GM23338 (cell line): ENCODE results near the gene TAF3. TPM values are rescaled to one million over a fixed set of nuclear protein-coding genes. Genes with fewer than 3 reads are reported as not detected.

Experiments
- ATAC-seq: fragments of 200-7000 bp; cut with Tn5 transposase; 3 replicates; pipeline ENCODE4 v1.9.1; 2020
- DNase-seq: peaks from one replicate; pipeline ENCODE4 v3.0.0-alpha.2; 2015; ENCODE audit warnings: low spot score
- H2AFZ ChIP-seq: fragments of 200-600 bp; sonication (generic); 2 replicates; pipeline ENCODE4 v1.8.0; 2016; ENCODE audit warnings: antibody characterized with exemption, mild to moderate bottlenecking, moderate library complexity
- H3F3A ChIP-seq: fragments of 200-600 bp; sonication (generic); replicated peaks from 2 replicates; pipeline ENCODE4 v1.8.0; 2017; ENCODE audit warnings: antibody characterized with exemption, mixed run types, low read depth
- H3K27ac ChIP-seq: fragments of 200-600 bp; sonication (generic); 2 replicates; pipeline ENCODE4 v1.6.1; 2016; ENCODE audit warnings: low read depth
- H3K27me3 ChIP-seq: fragments of 200-600 bp; sonication (generic); 2 replicates; pipeline ENCODE4 v1.8.0; 2016; ENCODE audit warnings: mild to moderate bottlenecking, mixed run types, moderate library complexity; ENCODE audit not compliant: insufficient read depth
- H3K36me3 ChIP-seq: fragments of 200-600 bp; sonication (generic); 2 replicates; pipeline ENCODE4 v1.8.0; 2016; ENCODE audit warnings: mild to moderate bottlenecking; ENCODE audit not compliant: insufficient read depth
- H3K4me1 ChIP-seq: fragments of 200-600 bp; sonication (generic); 2 replicates; pipeline ENCODE4 v1.8.0; 2016; ENCODE audit warnings: mild to moderate bottlenecking, moderate library complexity; ENCODE audit not compliant: insufficient read depth
- H3K4me2 ChIP-seq: fragments of 200-600 bp; sonication (generic); 2 replicates; pipeline ENCODE4 v1.7.1; 2017; ENCODE audit warnings: mixed run types
- H3K4me3 ChIP-seq: fragments of 200-600 bp; sonication (generic); 2 replicates; pipeline ENCODE4 v1.6.1; 2016; ENCODE audit warnings: mixed run types
- H3K79me2 ChIP-seq: fragments of 200-600 bp; sonication (generic); replicated peaks from 2 replicates; pipeline ENCODE4 v1.8.0; 2017; ENCODE audit warnings: mild to moderate bottlenecking; ENCODE audit not compliant: insufficient read depth
- H3K9me2 ChIP-seq: fragments of 200-600 bp; sonication (generic); 2 replicates; pipeline ENCODE4 v1.8.0; 2017; ENCODE audit not compliant: insufficient read depth
- H4K20me1 ChIP-seq: fragments of 200-600 bp; sonication (generic); replicated peaks from 2 replicates; pipeline ENCODE4 v1.8.0; 2017; ENCODE audit warnings: mild to moderate bottlenecking; ENCODE audit not compliant: insufficient read depth
- H3K27ac Mint-ChIP-seq: 2 replicates; pipeline ENCODE4 v1.8.0; 2020; ENCODE audit warnings: inconsistent platforms, mild to moderate bottlenecking, moderate library complexity, mixed read lengths
- H3K27me3 Mint-ChIP-seq: 3 replicates; pipeline ENCODE4 v1.8.0; 2022; ENCODE audit warnings: low read depth, mild to moderate bottlenecking, moderate library complexity, mixed read lengths, inconsistent platforms; ENCODE audit not compliant: insufficient read depth, poor library complexity
- H3K36me3 Mint-ChIP-seq: 3 replicates; pipeline ENCODE4 v1.8.0; 2021; ENCODE audit warnings: low read depth, mild to moderate bottlenecking, inconsistent platforms, moderate library complexity, mixed read lengths
- H3K4me1 Mint-ChIP-seq: 3 replicates; pipeline ENCODE4 v1.8.0; 2020; ENCODE audit warnings: mild to moderate bottlenecking, inconsistent platforms, mixed read lengths
- H3K4me3 Mint-ChIP-seq: 3 replicates; pipeline ENCODE4 v1.8.0; 2021; ENCODE audit warnings: moderate library complexity, mild to moderate bottlenecking, inconsistent platforms, mixed read lengths
- H3K9me3 Mint-ChIP-seq: 3 replicates; pipeline ENCODE4 v1.8.0; 2020; ENCODE audit warnings: moderate library complexity, mild to moderate bottlenecking, inconsistent platforms, mixed read lengths
- CREB1 ChIP-seq: fragments of 250-450 bp; sonication (Bioruptor Pico); IDR thresholded peaks from 2 replicates; pipeline ENCODE4 v1.5.0; 2020; ENCODE audit warnings: low read depth, mild to moderate bottlenecking, moderate library complexity
- EZH2 ChIP-seq: fragments of 200-600 bp; sonication (generic); IDR thresholded peaks from one replicate; pipeline ENCODE4 v1.8.0; 2017; ENCODE audit warnings: antibody characterized with exemption, mild to moderate bottlenecking, low read depth; ENCODE audit not compliant: unreplicated experiment
- EZH2phosphoT487 ChIP-seq: fragments of 200-600 bp; sonication (generic); IDR thresholded peaks from one replicate; pipeline ENCODE4 v1.8.1; 2018; ENCODE audit warnings: antibody characterized with exemption; ENCODE audit not compliant: unreplicated experiment
- JUNB ChIP-seq: IDR thresholded peaks from one replicate; pipeline ENCODE4 v1.6.1; 2016; ENCODE audit warnings: antibody characterized with exemption; ENCODE audit not compliant: unreplicated experiment
- NANOG ChIP-seq: IDR thresholded peaks from 2 replicates; pipeline ENCODE4 v1.6.1; 2016; ENCODE audit warnings: antibody characterized with exemption, borderline replicate concordance
- POLR2AphosphoS5 ChIP-seq: IDR thresholded peaks from 2 replicates; pipeline ENCODE4 v1.6.1; 2016; ENCODE audit warnings: antibody characterized with exemption, low read depth
- STAT1 ChIP-seq: IDR thresholded peaks from one replicate; pipeline ENCODE4 v1.6.1; 2016; ENCODE audit warnings: antibody characterized with exemption; ENCODE audit not compliant: unreplicated experiment
- ZNF114 ChIP-seq: fragments of 250-450 bp; sonication (Bioruptor Pico); IDR thresholded peaks from 2 replicates; pipeline ENCODE4 v1.5.0; 2020; ENCODE audit warnings: mild to moderate bottlenecking, moderate library complexity
- ZNF331 ChIP-seq: fragments of 250-450 bp; sonication (Bioruptor Pico); IDR thresholded peaks from 2 replicates; pipeline ENCODE4 v1.5.0; 2020; ENCODE audit warnings: low read depth, mild to moderate bottlenecking, moderate library complexity
- polyA plus RNA-seq: library from polyadenylated mRNA; unstranded; fragments of >200 nt; fragmentation: Nextera tagmentation; extraction: Ambion mirVana; gene quantifications from 2 replicates; pipeline ENCODE4 v1.2.1, GENCODE V29; 2016
- total RNA-seq: library from RNA; depleted of rRNA; stranded (reverse); fragments of >200 nt; shearing (Covaris generic); gene quantifications from 2 replicates; pipeline ENCODE4 v1.2.3, GENCODE V29; 2014
- TF ChIP-seq, protein P1 (sequence below), 2 experiments: fragments of 200-600 bp in 1 of 2; sonication (generic) in 1 of 2; conservative IDR thresholded peaks; 2 replicates each; pipeline versions ENCODE4 v1.5.1 to v1.6.1; 2016 to 2017; ENCODE audit warnings: antibody characterized with exemption in 2 of 2, low read depth in 2 of 2, mild to moderate bottlenecking in 2 of 2, moderate library complexity in 1 of 2
- TF ChIP-seq, protein P2 (sequence below): fragments of 250-450 bp; sonication (Bioruptor Pico); IDR thresholded peaks from 2 replicates; pipeline ENCODE4 v1.5.0; 2020; ENCODE audit warnings: mild to moderate bottlenecking, moderate library complexity
- TF ChIP-seq, protein P3 (sequence below): IDR thresholded peaks from one replicate; pipeline ENCODE4 v1.6.1; 2018; ENCODE audit warnings: antibody characterized with exemption; ENCODE audit not compliant: unreplicated experiment
- TF ChIP-seq, protein P4 (sequence below): IDR thresholded peaks from 2 replicates; pipeline ENCODE4 v1.6.1; 2016; ENCODE audit warnings: antibody characterized with exemption

TAF3 gene
- total and polyA plus RNA-seq, 2 experiments from 2014 or later, result 6.4 to 15.2 TPM

DNA sequence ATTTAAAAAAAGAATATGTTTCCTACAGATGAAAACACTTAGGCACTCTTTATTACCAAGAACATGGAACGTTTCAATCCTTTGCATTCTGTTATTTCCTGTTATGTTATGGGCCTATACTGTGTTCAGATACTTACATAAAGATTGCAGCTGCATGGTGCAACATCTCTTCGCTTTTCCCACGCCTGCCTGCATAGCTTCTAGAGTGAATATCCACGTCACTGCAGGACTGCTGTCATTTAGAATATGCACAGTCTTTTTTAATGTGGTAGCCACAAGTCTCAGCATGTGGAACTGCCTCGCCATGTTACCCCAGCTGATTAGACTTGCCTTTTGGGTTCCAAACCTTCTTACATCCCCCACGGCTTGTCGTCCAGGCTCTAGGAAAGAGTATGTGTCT, 166.6 kb downstream of the TAF3 start:
- peak overlapping the region; percentile 50; the same call in 1 of the 2 replicates for H3K27ac Mint-ChIP-seq
- Histone ChIP-seq H3K4me2 (no peak overlapping the region), H3K4me1 (no peaks in the 10 kb centered on the region), H3K27ac (no peak overlapping the region), H3K27me3 (no peaks in the 10 kb centered on the region), H3K36me3 (no peaks in the 10 kb centered on the region), H3F3A (no peaks in the 10 kb centered on the region), H4K20me1 (no peaks in the 10 kb centered on the region), H3K79me2 (no peaks in the 10 kb centered on the region), H2AFZ (no peak overlapping the region), H3K9me2 (no peaks in the 10 kb centered on the region; the same call in 1 of the 2 replicates), H3K4me3 (no peak overlapping the region)
- H3K36me3 Mint-ChIP-seq, result no peaks in the 10 kb centered on the region
- TF ChIP-seq, protein P1, sequence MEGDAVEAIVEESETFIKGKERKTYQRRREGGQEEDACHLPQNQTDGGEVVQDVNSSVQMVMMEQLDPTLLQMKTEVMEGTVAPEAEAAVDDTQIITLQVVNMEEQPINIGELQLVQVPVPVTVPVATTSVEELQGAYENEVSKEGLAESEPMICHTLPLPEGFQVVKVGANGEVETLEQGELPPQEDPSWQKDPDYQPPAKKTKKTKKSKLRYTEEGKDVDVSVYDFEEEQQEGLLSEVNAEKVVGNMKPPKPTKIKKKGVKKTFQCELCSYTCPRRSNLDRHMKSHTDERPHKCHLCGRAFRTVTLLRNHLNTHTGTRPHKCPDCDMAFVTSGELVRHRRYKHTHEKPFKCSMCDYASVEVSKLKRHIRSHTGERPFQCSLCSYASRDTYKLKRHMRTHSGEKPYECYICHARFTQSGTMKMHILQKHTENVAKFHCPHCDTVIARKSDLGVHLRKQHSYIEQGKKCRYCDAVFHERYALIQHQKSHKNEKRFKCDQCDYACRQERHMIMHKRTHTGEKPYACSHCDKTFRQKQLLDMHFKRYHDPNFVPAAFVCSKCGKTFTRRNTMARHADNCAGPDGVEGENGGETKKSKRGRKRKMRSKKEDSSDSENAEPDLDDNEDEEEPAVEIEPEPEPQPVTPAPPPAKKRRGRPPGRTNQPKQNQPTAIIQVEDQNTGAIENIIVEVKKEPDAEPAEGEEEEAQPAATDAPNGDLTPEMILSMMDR (conservative IDR thresholded peaks at IDR 0.05; ENCODE audit: low read depth in 2 of 2), result no peak
- TF ChIP-seq EZH2phosphoT487 (no peak), ZNF114 (no peak), NANOG (no peak), POLR2AphosphoS5 (no peak), JUNB (no peak), EZH2 (no peak), STAT1 (no peak), CREB1 (no peak), ZNF331 (CRISPR knock-in tag) (no peak)
- TF ChIP-seq, protein P2, sequence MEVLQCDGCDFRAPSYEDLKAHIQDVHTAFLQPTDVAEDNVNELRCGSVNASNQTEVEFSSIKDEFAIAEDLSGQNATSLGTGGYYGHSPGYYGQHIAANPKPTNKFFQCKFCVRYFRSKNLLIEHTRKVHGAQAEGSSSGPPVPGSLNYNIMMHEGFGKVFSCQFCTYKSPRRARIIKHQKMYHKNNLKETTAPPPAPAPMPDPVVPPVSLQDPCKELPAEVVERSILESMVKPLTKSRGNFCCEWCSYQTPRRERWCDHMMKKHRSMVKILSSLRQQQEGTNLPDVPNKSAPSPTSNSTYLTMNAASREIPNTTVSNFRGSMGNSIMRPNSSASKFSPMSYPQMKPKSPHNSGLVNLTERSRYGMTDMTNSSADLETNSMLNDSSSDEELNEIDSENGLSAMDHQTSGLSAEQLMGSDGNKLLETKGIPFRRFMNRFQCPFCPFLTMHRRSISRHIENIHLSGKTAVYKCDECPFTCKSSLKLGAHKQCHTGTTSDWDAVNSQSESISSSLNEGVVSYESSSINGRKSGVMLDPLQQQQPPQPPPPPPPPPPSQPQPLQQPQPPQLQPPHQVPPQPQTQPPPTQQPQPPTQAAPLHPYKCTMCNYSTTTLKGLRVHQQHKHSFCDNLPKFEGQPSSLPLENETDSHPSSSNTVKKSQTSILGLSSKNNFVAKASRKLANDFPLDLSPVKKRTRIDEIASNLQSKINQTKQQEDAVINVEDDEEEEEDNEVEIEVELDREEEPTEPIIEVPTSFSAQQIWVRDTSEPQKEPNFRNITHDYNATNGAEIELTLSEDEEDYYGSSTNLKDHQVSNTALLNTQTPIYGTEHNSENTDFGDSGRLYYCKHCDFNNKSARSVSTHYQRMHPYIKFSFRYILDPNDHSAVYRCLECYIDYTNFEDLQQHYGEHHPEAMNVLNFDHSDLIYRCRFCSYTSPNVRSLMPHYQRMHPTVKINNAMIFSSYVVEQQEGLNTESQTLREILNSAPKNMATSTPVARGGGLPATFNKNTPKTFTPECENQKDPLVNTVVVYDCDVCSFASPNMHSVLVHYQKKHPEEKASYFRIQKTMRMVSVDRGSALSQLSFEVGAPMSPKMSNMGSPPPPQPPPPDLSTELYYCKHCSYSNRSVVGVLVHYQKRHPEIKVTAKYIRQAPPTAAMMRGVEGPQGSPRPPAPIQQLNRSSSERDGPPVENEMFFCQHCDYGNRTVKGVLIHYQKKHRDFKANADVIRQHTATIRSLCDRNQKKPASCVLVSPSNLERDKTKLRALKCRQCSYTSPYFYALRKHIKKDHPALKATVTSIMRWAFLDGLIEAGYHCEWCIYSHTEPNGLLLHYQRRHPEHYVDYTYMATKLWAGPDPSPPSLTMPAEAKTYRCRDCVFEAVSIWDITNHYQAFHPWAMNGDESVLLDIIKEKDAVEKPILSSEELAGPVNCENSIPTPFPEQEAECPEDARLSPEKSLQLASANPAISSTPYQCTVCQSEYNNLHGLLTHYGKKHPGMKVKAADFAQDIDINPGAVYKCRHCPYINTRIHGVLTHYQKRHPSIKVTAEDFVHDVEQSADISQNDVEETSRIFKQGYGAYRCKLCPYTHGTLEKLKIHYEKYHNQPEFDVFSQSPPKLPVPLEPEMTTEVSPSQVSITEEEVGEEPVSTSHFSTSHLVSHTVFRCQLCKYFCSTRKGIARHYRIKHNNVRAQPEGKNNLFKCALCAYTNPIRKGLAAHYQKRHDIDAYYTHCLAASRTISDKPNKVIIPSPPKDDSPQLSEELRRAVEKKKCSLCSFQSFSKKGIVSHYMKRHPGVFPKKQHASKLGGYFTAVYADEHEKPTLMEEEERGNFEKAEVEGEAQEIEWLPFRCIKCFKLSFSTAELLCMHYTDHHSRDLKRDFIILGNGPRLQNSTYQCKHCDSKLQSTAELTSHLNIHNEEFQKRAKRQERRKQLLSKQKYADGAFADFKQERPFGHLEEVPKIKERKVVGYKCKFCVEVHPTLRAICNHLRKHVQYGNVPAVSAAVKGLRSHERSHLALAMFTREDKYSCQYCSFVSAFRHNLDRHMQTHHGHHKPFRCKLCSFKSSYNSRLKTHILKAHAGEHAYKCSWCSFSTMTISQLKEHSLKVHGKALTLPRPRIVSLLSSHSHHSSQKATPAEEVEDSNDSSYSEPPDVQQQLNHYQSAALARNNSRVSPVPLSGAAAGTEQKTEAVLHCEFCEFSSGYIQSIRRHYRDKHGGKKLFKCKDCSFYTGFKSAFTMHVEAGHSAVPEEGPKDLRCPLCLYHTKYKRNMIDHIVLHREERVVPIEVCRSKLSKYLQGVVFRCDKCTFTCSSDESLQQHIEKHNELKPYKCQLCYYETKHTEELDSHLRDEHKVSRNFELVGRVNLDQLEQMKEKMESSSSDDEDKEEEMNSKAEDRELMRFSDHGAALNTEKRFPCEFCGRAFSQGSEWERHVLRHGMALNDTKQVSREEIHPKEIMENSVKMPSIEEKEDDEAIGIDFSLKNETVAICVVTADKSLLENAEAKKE (CRISPR knock-in tag), result no peak
- TF ChIP-seq, protein P3, sequence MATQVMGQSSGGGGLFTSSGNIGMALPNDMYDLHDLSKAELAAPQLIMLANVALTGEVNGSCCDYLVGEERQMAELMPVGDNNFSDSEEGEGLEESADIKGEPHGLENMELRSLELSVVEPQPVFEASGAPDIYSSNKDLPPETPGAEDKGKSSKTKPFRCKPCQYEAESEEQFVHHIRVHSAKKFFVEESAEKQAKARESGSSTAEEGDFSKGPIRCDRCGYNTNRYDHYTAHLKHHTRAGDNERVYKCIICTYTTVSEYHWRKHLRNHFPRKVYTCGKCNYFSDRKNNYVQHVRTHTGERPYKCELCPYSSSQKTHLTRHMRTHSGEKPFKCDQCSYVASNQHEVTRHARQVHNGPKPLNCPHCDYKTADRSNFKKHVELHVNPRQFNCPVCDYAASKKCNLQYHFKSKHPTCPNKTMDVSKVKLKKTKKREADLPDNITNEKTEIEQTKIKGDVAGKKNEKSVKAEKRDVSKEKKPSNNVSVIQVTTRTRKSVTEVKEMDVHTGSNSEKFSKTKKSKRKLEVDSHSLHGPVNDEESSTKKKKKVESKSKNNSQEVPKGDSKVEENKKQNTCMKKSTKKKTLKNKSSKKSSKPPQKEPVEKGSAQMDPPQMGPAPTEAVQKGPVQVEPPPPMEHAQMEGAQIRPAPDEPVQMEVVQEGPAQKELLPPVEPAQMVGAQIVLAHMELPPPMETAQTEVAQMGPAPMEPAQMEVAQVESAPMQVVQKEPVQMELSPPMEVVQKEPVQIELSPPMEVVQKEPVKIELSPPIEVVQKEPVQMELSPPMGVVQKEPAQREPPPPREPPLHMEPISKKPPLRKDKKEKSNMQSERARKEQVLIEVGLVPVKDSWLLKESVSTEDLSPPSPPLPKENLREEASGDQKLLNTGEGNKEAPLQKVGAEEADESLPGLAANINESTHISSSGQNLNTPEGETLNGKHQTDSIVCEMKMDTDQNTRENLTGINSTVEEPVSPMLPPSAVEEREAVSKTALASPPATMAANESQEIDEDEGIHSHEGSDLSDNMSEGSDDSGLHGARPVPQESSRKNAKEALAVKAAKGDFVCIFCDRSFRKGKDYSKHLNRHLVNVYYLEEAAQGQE, result no peak
- TF ChIP-seq, protein P4, sequence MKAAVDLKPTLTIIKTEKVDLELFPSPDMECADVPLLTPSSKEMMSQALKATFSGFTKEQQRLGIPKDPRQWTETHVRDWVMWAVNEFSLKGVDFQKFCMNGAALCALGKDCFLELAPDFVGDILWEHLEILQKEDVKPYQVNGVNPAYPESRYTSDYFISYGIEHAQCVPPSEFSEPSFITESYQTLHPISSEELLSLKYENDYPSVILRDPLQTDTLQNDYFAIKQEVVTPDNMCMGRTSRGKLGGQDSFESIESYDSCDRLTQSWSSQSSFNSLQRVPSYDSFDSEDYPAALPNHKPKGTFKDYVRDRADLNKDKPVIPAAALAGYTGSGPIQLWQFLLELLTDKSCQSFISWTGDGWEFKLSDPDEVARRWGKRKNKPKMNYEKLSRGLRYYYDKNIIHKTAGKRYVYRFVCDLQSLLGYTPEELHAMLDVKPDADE, result no peak
- ATAC-seq (no peak), DNase-seq (no peak)
- H3K4me1 Mint-ChIP-seq, result peaks cover 10% of the 10 kb centered on the region
- no peaks in the 10 kb centered on the region for H3K9me3 Mint-ChIP-seq
- peaks cover 2% of the 10 kb centered on the region for H3K27me3 Mint-ChIP-seq
- no peak overlapping the region for H3K4me3 Mint-ChIP-seq
